ENCODE data around the gene RREB1.

RREB1 gene

GRCh38 chr6:7086488-7086887 lies 21.3 kb upstream of the RREB1 start:
- no peak for TF ChIP-seq CTCF (IDR thresholded peaks at IDR 0.05)

- no peak for TF ChIP-seq CTCF (IDR thresholded peaks at IDR 0.05)
Observed at GRCh38 chr6:7087066-7087465, 20.7 kb upstream of the RREB1 start.

- TF ChIP-seq CTCF (IDR thresholded peaks at IDR 0.05) = no peak
Observed at GRCh38 chr6:7087491-7087979, 20.2 kb upstream of the RREB1 start.

- TF ChIP-seq CTCF (IDR thresholded peaks at IDR 0.05) = no peak
Observed at GRCh38 chr6:7088076-7088742, 19.6 kb upstream of the RREB1 start.

GRCh38 chr6:7098993-7099392 lies 8.8 kb upstream of the RREB1 start:
- no peak for TF ChIP-seq CTCF (IDR thresholded peaks at IDR 0.05)

GRCh38 chr6:7100072-7100752 lies 7.5 kb upstream of the RREB1 start:
- no peak for TF ChIP-seq CTCF (IDR thresholded peaks at IDR 0.05)

- no peak for TF ChIP-seq CTCF (IDR thresholded peaks at IDR 0.05)
Observed at GRCh38 chr6:7100753-7101081, 7.0 kb upstream of the RREB1 start.

Measured in LNCAP (cell line).